ENCODE measurements around the gene GLRA1.
"Not testable (repeated sequence)": the region's sequence is repeated elsewhere in the genome, so short reads cannot be mapped to it uniquely, and the experiment has no call there.

Gene GLRA1

GRCh38 chr5:151873701-151874100 lies 51.0 kb downstream of the GLRA1 start:
- no peak for DNase-seq

- DNase-seq: no peak
Measured at GRCh38 chr5:151872701-151873100, 52.0 kb downstream of the GLRA1 start.

GRCh38 chr5:151870820-151871219 lies 53.8 kb downstream of the GLRA1 start:
- peak in 1 of 2 experiments; percentile 19 for DNase-seq

- DNase-seq: no peak
Measured at GRCh38 chr5:151870271-151870670, 54.4 kb downstream of the GLRA1 start.

GRCh38 chr5:151869843-151870242 lies 54.8 kb downstream of the GLRA1 start:
- DNase-seq: no peak

GRCh38 chr5:151868451-151868850 lies 56.2 kb downstream of the GLRA1 start:
- no peak for DNase-seq

GRCh38 chr5:151864061-151864748 lies 60.4 kb downstream of the GLRA1 start:
- no peak for DNase-seq

GRCh38 chr5:151863566-151863965 lies 61.1 kb downstream of the GLRA1 start:
- no peak for DNase-seq

- no peak for DNase-seq
Measured at GRCh38 chr5:151862811-151863472, 61.7 kb downstream of the GLRA1 start.

GRCh38 chr5:151860867-151861266 lies 63.8 kb downstream of the GLRA1 start:
- not testable (repeated sequence) for DNase-seq

GRCh38 chr5:151856861-151857260 lies 67.8 kb downstream of the GLRA1 start:
- no peak for DNase-seq

- DNase-seq: no peak
Measured at GRCh38 chr5:151855701-151856100, 69.0 kb downstream of the GLRA1 start.

- DNase-seq: no peak
Measured at GRCh38 chr5:151847871-151848270, 76.8 kb downstream of the GLRA1 start.

- DNase-seq: no peak
Measured at GRCh38 chr5:151846765-151847164, 77.9 kb downstream of the GLRA1 start.

GRCh38 chr5:151832843-151833242 lies 91.8 kb downstream of the GLRA1 start:
- not testable (repeated sequence) for DNase-seq

GRCh38 chr5:151829370-151829769 lies 95.3 kb downstream of the GLRA1 start:
- no peak for DNase-seq

- DNase-seq: peak; percentile 11 to 37
Measured at GRCh38 chr5:151825445-151825844, 99.2 kb downstream of the GLRA1 start.

- no peak for DNase-seq
Measured at GRCh38 chr5:151822141-151822540, 102.5 kb downstream of the GLRA1 start.

GRCh38 chr5:151820903-151821302 lies 103.7 kb downstream of the GLRA1 start:
- DNase-seq: no peak

- no peak for DNase-seq
Measured at GRCh38 chr5:151820271-151820670, 104.4 kb downstream of the GLRA1 start.

- DNase-seq: no peak
Measured at GRCh38 chr5:151819830-151820229, 104.8 kb downstream of the GLRA1 start.

GRCh38 chr5:151815051-151815450 lies 109.6 kb downstream of the GLRA1 start:
- DNase-seq: no peak

- no peak for DNase-seq
Measured at GRCh38 chr5:151812757-151813309, 111.8 kb downstream of the GLRA1 start.

- no peak for DNase-seq
Measured at GRCh38 chr5:151811593-151812321, 112.9 kb downstream of the GLRA1 start.
